ENCODE results near the gene NFYC.
"Not testable (repeated sequence)": the region's sequence is repeated elsewhere in the genome, so short reads cannot be mapped to it uniquely, and the experiment has no call there.

Gene NFYC

DNA sequence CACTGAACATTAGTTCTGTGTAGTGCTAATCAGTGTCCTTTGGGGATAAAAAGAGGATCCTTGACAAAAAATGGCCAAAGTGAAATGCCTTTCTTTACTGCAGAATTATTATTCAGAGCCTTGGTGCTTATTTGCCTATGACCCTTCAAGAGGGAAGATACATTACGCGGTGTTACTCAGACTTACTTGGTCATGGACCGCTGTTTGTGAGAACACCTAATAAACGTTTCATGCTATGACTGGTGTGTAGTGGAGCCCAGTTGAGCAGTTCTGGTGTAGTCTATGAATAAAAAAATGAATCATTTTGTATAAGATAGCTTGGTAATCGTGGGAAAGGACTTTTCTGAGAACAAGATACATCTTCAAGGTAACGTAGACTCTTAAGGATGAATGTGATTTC lies 8.3 kb downstream of the NFYC start:
- H3K9me3 ChIP-seq: no peaks in the 10 kb centered on the region
- no peaks in the 10 kb centered on the region for H3K27me3 ChIP-seq
- no peak overlapping the region for H3K4me3 ChIP-seq (ENCODE audit: low read depth in 1 of 2, low read length in 1 of 2)
- TF ChIP-seq CTCF (IDR thresholded peaks at IDR 0.05): no peak
- H3K27ac ChIP-seq: peak overlapping the region; percentile 10
- peaks cover 67 to 82% of the 10 kb centered on the region in 2 experiments for H3K4me1 ChIP-seq (ENCODE audit: control insufficient read depth in 1 of 2, insufficient read depth in 1 of 2, low read depth in 1 of 2, low read length in 1 of 2)
- H3K36me3 ChIP-seq: peaks cover 3% of the 10 kb centered on the region

- no peak for TF ChIP-seq CTCF (IDR thresholded peaks at IDR 0.05)
- H3K4me1 ChIP-seq (ENCODE audit: control insufficient read depth in 1 of 2, insufficient read depth in 1 of 2, low read depth in 1 of 2, low read length in 1 of 2): peaks cover 50 to 64% of the 10 kb centered on the region in 2 experiments
- H3K27me3 ChIP-seq: no peaks in the 10 kb centered on the region
- H3K9me3 ChIP-seq: no peaks in the 10 kb centered on the region
- H3K27ac ChIP-seq: peak overlapping the region; percentile 64
- H3K4me3 ChIP-seq (ENCODE audit: low read depth in 1 of 2, low read length in 1 of 2): no peak overlapping the region
- H3K36me3 ChIP-seq: no peaks in the 10 kb centered on the region
Measured at GRCh38 chr1:40701684-40702083, 10.2 kb downstream of the NFYC start.

DNA sequence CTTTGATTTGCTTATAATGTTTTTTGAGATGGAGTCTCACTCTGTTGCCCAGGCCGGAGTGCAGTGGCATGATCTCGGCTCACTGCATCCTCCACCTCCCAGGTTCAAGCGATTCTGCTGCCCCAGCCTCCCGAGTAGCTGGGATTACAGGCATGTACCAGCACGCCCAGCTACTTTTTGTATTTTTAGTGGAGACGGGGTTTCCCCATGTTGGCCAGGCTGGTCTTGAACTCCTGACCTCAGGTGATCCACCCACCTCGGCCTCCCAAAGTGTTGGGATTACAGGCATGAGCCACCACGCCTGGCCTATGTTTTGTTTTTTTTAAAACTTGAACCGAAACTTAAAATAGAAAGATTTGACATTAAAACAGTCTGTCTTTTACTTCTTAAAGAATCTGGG lies 11.3 kb downstream of the NFYC start:
- H3K36me3 ChIP-seq; H3K9me3 ChIP-seq; H3K27ac ChIP-seq; H3K27me3 ChIP-seq; H3K4me3 ChIP-seq (ENCODE audit: low read depth in 1 of 2, low read length in 1 of 2): not testable (repeated sequence)
- H3K4me1 ChIP-seq (ENCODE audit: control insufficient read depth in 1 of 2, insufficient read depth in 1 of 2, low read depth in 1 of 2, low read length in 1 of 2): peaks cover 39 to 53% of the 10 kb centered on the region in 2 experiments

DNA sequence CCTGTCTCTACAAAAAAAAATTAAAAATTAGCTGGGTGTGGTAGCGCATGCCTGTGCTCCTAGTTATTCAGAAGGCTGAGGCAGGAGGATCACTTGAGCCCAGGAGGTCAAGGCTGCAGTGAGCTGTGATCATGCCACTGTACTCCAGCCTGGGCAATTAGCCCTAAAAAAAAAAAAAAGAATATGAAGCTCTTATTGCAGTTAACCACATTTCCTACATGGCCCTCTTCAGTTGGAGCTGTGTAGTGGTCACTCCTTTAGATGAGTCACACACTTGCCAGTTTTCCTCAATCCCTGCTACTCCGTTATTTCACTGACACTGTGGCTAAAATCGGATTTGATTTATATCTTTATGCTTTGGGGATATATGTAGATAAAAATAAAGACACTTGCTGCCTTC lies 11.8 kb downstream of the NFYC start:
- peaks cover 39 to 52% of the 10 kb centered on the region in 2 experiments for H3K4me1 ChIP-seq (ENCODE audit: control insufficient read depth in 1 of 2, insufficient read depth in 1 of 2, low read depth in 1 of 2, low read length in 1 of 2)
- H3K4me3 ChIP-seq (ENCODE audit: low read depth in 1 of 2, low read length in 1 of 2): no peak overlapping the region
- no peaks in the 10 kb centered on the region for H3K27me3 ChIP-seq
- no peak for TF ChIP-seq CTCF (IDR thresholded peaks at IDR 0.05)
- H3K27ac ChIP-seq: peak overlapping the region; percentile 18
- H3K9me3 ChIP-seq: no peaks in the 10 kb centered on the region
- no peaks in the 10 kb centered on the region for H3K36me3 ChIP-seq

- Histone ChIP-seq H3K9me3 (no peaks in the 10 kb centered on the region), H3K4me1 (ENCODE audit: control insufficient read depth in 1 of 2, insufficient read depth in 1 of 2, low read depth in 1 of 2, low read length in 1 of 2) (peaks cover 46 to 52% of the 10 kb centered on the region in 2 experiments), H3K27me3 (no peaks in the 10 kb centered on the region), H3K36me3 (no peaks in the 10 kb centered on the region), H3K4me3 (ENCODE audit: low read depth in 1 of 2, low read length in 1 of 2) (no peak overlapping the region), H3K27ac (no peak overlapping the region)
- TF ChIP-seq CTCF (IDR thresholded peaks at IDR 0.05): no peak
Measured at GRCh38 chr1:40704817-40705733, 13.6 kb downstream of the NFYC start.

- H3K27me3 ChIP-seq: no peaks in the 10 kb centered on the region
- H3K36me3 ChIP-seq: no peaks in the 10 kb centered on the region
- peaks cover 34 to 49% of the 10 kb centered on the region in 2 experiments for H3K4me1 ChIP-seq (ENCODE audit: control insufficient read depth in 1 of 2, insufficient read depth in 1 of 2, low read depth in 1 of 2, low read length in 1 of 2)
- no peaks in the 10 kb centered on the region for H3K9me3 ChIP-seq
- no peak for TF ChIP-seq CTCF (IDR thresholded peaks at IDR 0.05)
- no peak overlapping the region for H3K4me3 ChIP-seq (ENCODE audit: low read depth in 1 of 2, low read length in 1 of 2)
- no peak overlapping the region for H3K27ac ChIP-seq
Measured at GRCh38 chr1:40706626-40707025, 15.1 kb downstream of the NFYC start.

Measured in neutrophil (primary cell).